Measurements from ENCODE around the gene TBC1D24.
A peak's percentile ranks its signal among the peaks of the same experiment; 100 is the strongest.

The TBC1D24 gene

DNA sequence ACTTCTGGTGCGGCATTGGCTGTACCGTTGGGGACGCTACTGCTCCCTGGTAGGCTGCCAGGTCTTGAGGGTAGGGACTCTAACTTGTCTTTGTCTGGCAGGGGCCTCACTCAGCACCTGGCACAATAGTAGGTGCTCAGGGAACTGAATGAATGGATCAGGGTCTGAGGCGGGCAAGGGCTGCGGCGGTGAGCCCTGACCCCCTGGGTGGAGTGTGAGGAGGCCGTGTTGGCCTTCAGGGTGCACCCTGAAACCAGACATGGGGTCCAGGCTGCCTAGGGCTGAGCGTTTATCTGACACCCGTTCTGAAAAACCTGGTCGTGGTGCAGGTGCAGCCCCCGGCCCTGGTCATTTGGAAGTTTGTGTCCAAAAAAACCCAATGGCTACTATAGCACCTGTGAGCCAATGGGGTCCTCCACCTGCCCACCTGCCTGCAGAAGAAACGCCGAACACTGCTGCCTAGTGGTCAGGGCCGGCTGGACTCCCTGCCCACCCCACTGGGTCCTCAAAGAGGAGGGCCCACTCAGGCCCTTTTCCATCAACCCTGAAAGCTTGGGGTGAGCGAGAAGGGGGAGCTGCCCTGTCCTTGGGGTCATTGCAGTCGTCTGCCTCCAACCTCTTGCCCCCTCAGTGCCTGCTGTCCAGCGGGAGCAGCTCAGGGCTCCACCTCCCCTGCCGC lies 33.9 kb downstream of the TBC1D24 start:
- H3K36me3 ChIP-seq (replicated peaks in 1 of 2; ENCODE audit: control insufficient read depth in 2 of 2, insufficient read depth in 2 of 2, low read length in 2 of 2): no peaks in the 10 kb centered on the region
- peak overlapping the region; percentile 13 for H2BK5ac ChIP-seq (ENCODE audit: low read length)
- H2AFZ ChIP-seq (ENCODE audit: low read length): no peak overlapping the region
- H3K9ac ChIP-seq (ENCODE audit: low read depth, low read length, poor library complexity): no peak overlapping the region
- H3K79me1 ChIP-seq (ENCODE audit: low read depth, low read length): peaks cover 2% of the 10 kb centered on the region
- no peak overlapping the region for H4K8ac ChIP-seq (ENCODE audit: low read depth, low read length)
- H3K4me1 ChIP-seq (ENCODE audit: control insufficient read depth in 2 of 2, insufficient read depth in 1 of 2, low read depth in 1 of 2, low read length in 2 of 2): peaks cover 21 to 22% of the 10 kb centered on the region in 2 donors
- H3K4ac ChIP-seq (ENCODE audit: low read length): no peak overlapping the region
- peak overlapping the region; percentile 17 for H2BK120ac ChIP-seq (ENCODE audit: low read depth, low read length)
- H3K4me2 ChIP-seq (ENCODE audit: insufficient read depth, low read length, poor library complexity, severe bottlenecking): no peak overlapping the region
- H3K27me3 ChIP-seq (ENCODE audit: control insufficient read depth in 3 of 3, insufficient read depth in 3 of 3, low read depth in 1 of 3, low read length in 3 of 3): no peaks in the 10 kb centered on the region
- H3K4me3 ChIP-seq (ENCODE audit: low read length in 2 of 2): no peak overlapping the region
- H4K91ac ChIP-seq (ENCODE audit: low read depth, low read length, poor library complexity): no peak overlapping the region
- no peak overlapping the region for H3K27ac ChIP-seq (replicated peaks; ENCODE audit: low read length)
- H2BK12ac ChIP-seq (ENCODE audit: low read length): no peak overlapping the region
- WGBS, 2 donors (ENCODE audit: extremely low coverage in 2 of 2, insufficient read length in 2 of 2, insufficient replicate concordance in 1 of 2): no CpG with 5 or more reads among the region's 18 CpGs
- peak overlapping the region; percentile 15 for H2AK5ac ChIP-seq (ENCODE audit: low read depth, low read length)
- H3K9me3 ChIP-seq (replicated peaks in 1 of 2; ENCODE audit: control insufficient read depth in 2 of 2, insufficient read depth in 1 of 2, low read depth in 1 of 2, low read length in 2 of 2): no peaks in the 10 kb centered on the region
- no peak overlapping the region for H3K23ac ChIP-seq (ENCODE audit: low read depth, low read length, poor library complexity)
- no peak overlapping the region for H3K14ac ChIP-seq (ENCODE audit: low read length)
- H3K18ac ChIP-seq (ENCODE audit: low read length): no peak overlapping the region
- DNase-seq (ENCODE audit: low spot score): no peak
- no peak overlapping the region for H2BK15ac ChIP-seq (ENCODE audit: low read length)

GRCh38 chr16:2511128-2511800 lies 36.3 kb downstream of the TBC1D24 start:
- Histone ChIP-seq H2BK15ac (ENCODE audit: low read length) (peak overlapping the region; percentile 73), H3K4me2 (ENCODE audit: insufficient read depth, low read length, poor library complexity, severe bottlenecking) (no peak overlapping the region), H3K4ac (ENCODE audit: low read length) (no peak overlapping the region), H3K14ac (ENCODE audit: low read length) (peak overlapping the region; percentile 27), H3K27me3 (ENCODE audit: control insufficient read depth in 3 of 3, insufficient read depth in 3 of 3, low read depth in 1 of 3, low read length in 3 of 3) (no peaks in the 10 kb centered on the region), H4K8ac (ENCODE audit: low read depth, low read length) (no peak overlapping the region), H2BK120ac (ENCODE audit: low read depth, low read length) (peak overlapping the region; percentile 72), H3K27ac (replicated peaks; ENCODE audit: low read length) (no peak overlapping the region), H2BK12ac (ENCODE audit: low read length) (no peak overlapping the region), H3K36me3 (replicated peaks in 1 of 2; ENCODE audit: control insufficient read depth in 2 of 2, insufficient read depth in 2 of 2, low read length in 2 of 2) (peaks cover 0 to 11% of the 10 kb centered on the region in 2 donors), H3K9ac (ENCODE audit: low read depth, low read length, poor library complexity) (no peak overlapping the region), H4K91ac (ENCODE audit: low read depth, low read length, poor library complexity) (no peak overlapping the region), H2AK5ac (ENCODE audit: low read depth, low read length) (peak overlapping the region; percentile 91), H3K9me3 (replicated peaks in 1 of 2; ENCODE audit: control insufficient read depth in 2 of 2, insufficient read depth in 1 of 2, low read depth in 1 of 2, low read length in 2 of 2) (no peaks in the 10 kb centered on the region), H3K18ac (ENCODE audit: low read length) (peak overlapping the region; percentile 38), H2BK5ac (ENCODE audit: low read length) (no peak overlapping the region), H3K79me1 (ENCODE audit: low read depth, low read length) (peaks cover 11% of the 10 kb centered on the region), H3K23ac (ENCODE audit: low read depth, low read length, poor library complexity) (no peak overlapping the region), H3K4me3 (ENCODE audit: low read length in 2 of 2) (no peak overlapping the region), H3K4me1 (ENCODE audit: control insufficient read depth in 2 of 2, insufficient read depth in 1 of 2, low read depth in 1 of 2, low read length in 2 of 2) (peaks cover 31 to 36% of the 10 kb centered on the region in 2 donors), H2AFZ (ENCODE audit: low read length) (peak overlapping the region; percentile 23)
- no peak for DNase-seq (ENCODE audit: low spot score)
- WGBS, 2 donors (ENCODE audit: extremely low coverage in 2 of 2, insufficient read length in 2 of 2, insufficient replicate concordance in 1 of 2): no CpG with 5 or more reads among the region's 24 CpGs

GRCh38 chr16:2511996-2512734 lies 37.2 kb downstream of the TBC1D24 start:
- Histone ChIP-seq H3K9me3 (replicated peaks in 1 of 2; ENCODE audit: control insufficient read depth in 2 of 2, insufficient read depth in 1 of 2, low read depth in 1 of 2, low read length in 2 of 2) (no peaks in the 10 kb centered on the region), H2BK5ac (ENCODE audit: low read length) (no peak overlapping the region), H2AFZ (ENCODE audit: low read length) (peak overlapping the region; percentile 23)

More at GRCh38 chr16:2511996-2512734, 37.2 kb downstream of the TBC1D24 start:
- Histone ChIP-seq H3K18ac (ENCODE audit: low read length) (peak overlapping the region; percentile 99), H2AK5ac (ENCODE audit: low read depth, low read length) (peak overlapping the region; percentile 91), H4K91ac (ENCODE audit: low read depth, low read length, poor library complexity) (peak overlapping the region; percentile 75), H2BK15ac (ENCODE audit: low read length) (peak overlapping the region; percentile 73), H3K23ac (ENCODE audit: low read depth, low read length, poor library complexity) (peak overlapping the region; percentile 75), H3K4ac (ENCODE audit: low read length) (peak overlapping the region; percentile 85), H3K4me2 (ENCODE audit: insufficient read depth, low read length, poor library complexity, severe bottlenecking) (no peak overlapping the region), H2BK120ac (ENCODE audit: low read depth, low read length) (peak overlapping the region; percentile 97), H3K79me1 (ENCODE audit: low read depth, low read length) (peaks cover 13% of the 10 kb centered on the region), H3K27ac (replicated peaks; ENCODE audit: low read length) (no peak overlapping the region), H3K36me3 (replicated peaks in 1 of 2; ENCODE audit: control insufficient read depth in 2 of 2, insufficient read depth in 2 of 2, low read length in 2 of 2) (peaks cover 0 to 19% of the 10 kb centered on the region in 2 donors), H2BK12ac (ENCODE audit: low read length) (peak overlapping the region; percentile 47), H3K9ac (ENCODE audit: low read depth, low read length, poor library complexity) (peak overlapping the region; percentile 53), H4K8ac (ENCODE audit: low read depth, low read length) (no peak overlapping the region), H3K4me1 (ENCODE audit: control insufficient read depth in 2 of 2, insufficient read depth in 1 of 2, low read depth in 1 of 2, low read length in 2 of 2) (peaks cover 31 to 38% of the 10 kb centered on the region in 2 donors), H3K27me3 (ENCODE audit: control insufficient read depth in 3 of 3, insufficient read depth in 3 of 3, low read depth in 1 of 3, low read length in 3 of 3) (no peaks in the 10 kb centered on the region), H3K4me3 (ENCODE audit: low read length in 2 of 2) (no peak overlapping the region), H3K14ac (ENCODE audit: low read length) (no peak overlapping the region)
- DNase-seq (ENCODE audit: low spot score): no peak
- WGBS, 2 donors (ENCODE audit: extremely low coverage in 2 of 2, insufficient read length in 2 of 2, insufficient replicate concordance in 1 of 2): no CpG with 5 or more reads among the region's 17 CpGs
